Effector memory CD4-positive, alpha-beta T cell (primary cell): Measurements from ENCODE around the gene ABLIM2.

ENCODE experiments used
- DNase-seq, 3 donors: peaks; one replicate each; pipeline ENCODE4 v3.0.0-alpha.2; 2020
- H3K27ac ChIP-seq: 2 replicates; pipeline ENCODE4 v1.7.0; 2013; ENCODE audit warnings: mild to moderate bottlenecking, low read length, moderate library complexity; ENCODE audit not compliant: insufficient read depth, poor library complexity, severe bottlenecking
- H3K27me3 ChIP-seq: replicated peaks from 2 replicates; pipeline ENCODE4 v1.7.0; 2013; ENCODE audit warnings: mild to moderate bottlenecking, low read length; ENCODE audit not compliant: insufficient read depth, control insufficient read depth, poor library complexity, severe bottlenecking
- H3K36me3 ChIP-seq: 2 replicates; pipeline ENCODE4 v1.7.0; 2013; ENCODE audit warnings: mild to moderate bottlenecking, low read length, moderate library complexity; ENCODE audit not compliant: control insufficient read depth, insufficient read depth
- H3K4me1 ChIP-seq: 2 replicates; pipeline ENCODE4 v1.7.0; 2013; ENCODE audit warnings: low read length, mild to moderate bottlenecking; ENCODE audit not compliant: control insufficient read depth, insufficient read depth, poor library complexity, severe bottlenecking
- H3K4me3 ChIP-seq: 2 replicates; pipeline ENCODE4 v1.7.0; 2013; ENCODE audit warnings: low read length, low read depth, mild to moderate bottlenecking; ENCODE audit not compliant: insufficient read depth, poor library complexity, severe bottlenecking
- H3K9me3 ChIP-seq: 2 replicates; pipeline ENCODE4 v1.7.0; 2013; ENCODE audit warnings: mild to moderate bottlenecking, low read length, moderate library complexity; ENCODE audit not compliant: control insufficient read depth

ABLIM2 gene

GRCh38 chr4:8132947-8133705, 25.5 kb downstream of the ABLIM2 start:
- Histone ChIP-seq H3K27me3 (no peaks in the 10 kb centered on the region), H3K36me3 (no peaks in the 10 kb centered on the region), H3K9me3 (no peaks in the 10 kb centered on the region), H3K4me1 (no peaks in the 10 kb centered on the region), H3K4me3 (no peak overlapping the region), H3K27ac (no peak overlapping the region)
- no peak for DNase-seq

GRCh38 chr4:8132400-8132799, 26.2 kb downstream of the ABLIM2 start:
- no peaks in the 10 kb centered on the region for H3K27me3 ChIP-seq
- DNase-seq, result no peak
- no peaks in the 10 kb centered on the region for H3K4me1 ChIP-seq
- H3K36me3 ChIP-seq, result no peaks in the 10 kb centered on the region
- no peak overlapping the region for H3K27ac ChIP-seq
- no peak overlapping the region for H3K4me3 ChIP-seq
- no peaks in the 10 kb centered on the region for H3K9me3 ChIP-seq

GRCh38 chr4:8131826-8132225, 26.8 kb downstream of the ABLIM2 start:
- H3K27me3 ChIP-seq, result no peaks in the 10 kb centered on the region
- no peaks in the 10 kb centered on the region for H3K4me1 ChIP-seq
- no peak for DNase-seq
- no peaks in the 10 kb centered on the region for H3K36me3 ChIP-seq
- no peaks in the 10 kb centered on the region for H3K9me3 ChIP-seq
- H3K4me3 ChIP-seq, result no peak overlapping the region
- H3K27ac ChIP-seq, result no peak overlapping the region

- Histone ChIP-seq H3K27ac (no peak overlapping the region), H3K4me1 (no peaks in the 10 kb centered on the region), H3K27me3 (no peaks in the 10 kb centered on the region), H3K9me3 (no peaks in the 10 kb centered on the region), H3K36me3 (no peaks in the 10 kb centered on the region), H3K4me3 (no peak overlapping the region)
- no peak for DNase-seq
Measured at GRCh38 chr4:8131210-8131609, 27.4 kb downstream of the ABLIM2 start.

GRCh38 chr4:8130346-8131066, 28.1 kb downstream of the ABLIM2 start:
- no peaks in the 10 kb centered on the region for H3K4me1 ChIP-seq
- H3K36me3 ChIP-seq, result no peaks in the 10 kb centered on the region
- no peak overlapping the region for H3K4me3 ChIP-seq
- no peak for DNase-seq
- no peaks in the 10 kb centered on the region for H3K9me3 ChIP-seq
- no peaks in the 10 kb centered on the region for H3K27me3 ChIP-seq
- H3K27ac ChIP-seq, result no peak overlapping the region

DNA sequence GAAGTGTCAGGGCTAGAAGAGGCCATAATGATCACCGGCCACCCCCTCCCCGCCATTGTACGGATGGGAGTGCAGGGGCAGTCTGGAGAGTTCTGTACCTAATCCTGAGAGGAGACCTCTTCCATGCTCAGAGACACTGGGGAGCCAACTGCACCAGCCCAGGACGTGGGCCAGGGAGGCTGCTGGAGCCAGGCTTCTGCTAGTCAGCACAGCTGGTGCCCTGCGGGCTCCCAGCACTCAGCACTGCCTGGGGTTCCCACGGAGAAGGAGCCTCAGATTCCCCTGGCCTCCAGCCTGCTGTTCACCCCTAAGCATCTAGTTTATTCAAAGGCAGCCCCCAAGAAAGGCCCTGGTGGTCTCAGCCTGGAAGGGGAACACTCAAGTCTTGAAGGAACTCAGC, 28.8 kb downstream of the ABLIM2 start:
- H3K27ac ChIP-seq, result no peak overlapping the region
- H3K4me3 ChIP-seq, result no peak overlapping the region
- no peaks in the 10 kb centered on the region for H3K27me3 ChIP-seq
- DNase-seq, result no peak
- no peaks in the 10 kb centered on the region for H3K9me3 ChIP-seq
- no peaks in the 10 kb centered on the region for H3K4me1 ChIP-seq
- no peaks in the 10 kb centered on the region for H3K36me3 ChIP-seq

GRCh38 chr4:8129136-8129535, 29.5 kb downstream of the ABLIM2 start:
- Histone ChIP-seq H3K4me1 (no peaks in the 10 kb centered on the region), H3K4me3 (no peak overlapping the region), H3K27ac (no peak overlapping the region), H3K9me3 (no peaks in the 10 kb centered on the region), H3K27me3 (no peaks in the 10 kb centered on the region), H3K36me3 (no peaks in the 10 kb centered on the region)
- no peak for DNase-seq

DNA sequence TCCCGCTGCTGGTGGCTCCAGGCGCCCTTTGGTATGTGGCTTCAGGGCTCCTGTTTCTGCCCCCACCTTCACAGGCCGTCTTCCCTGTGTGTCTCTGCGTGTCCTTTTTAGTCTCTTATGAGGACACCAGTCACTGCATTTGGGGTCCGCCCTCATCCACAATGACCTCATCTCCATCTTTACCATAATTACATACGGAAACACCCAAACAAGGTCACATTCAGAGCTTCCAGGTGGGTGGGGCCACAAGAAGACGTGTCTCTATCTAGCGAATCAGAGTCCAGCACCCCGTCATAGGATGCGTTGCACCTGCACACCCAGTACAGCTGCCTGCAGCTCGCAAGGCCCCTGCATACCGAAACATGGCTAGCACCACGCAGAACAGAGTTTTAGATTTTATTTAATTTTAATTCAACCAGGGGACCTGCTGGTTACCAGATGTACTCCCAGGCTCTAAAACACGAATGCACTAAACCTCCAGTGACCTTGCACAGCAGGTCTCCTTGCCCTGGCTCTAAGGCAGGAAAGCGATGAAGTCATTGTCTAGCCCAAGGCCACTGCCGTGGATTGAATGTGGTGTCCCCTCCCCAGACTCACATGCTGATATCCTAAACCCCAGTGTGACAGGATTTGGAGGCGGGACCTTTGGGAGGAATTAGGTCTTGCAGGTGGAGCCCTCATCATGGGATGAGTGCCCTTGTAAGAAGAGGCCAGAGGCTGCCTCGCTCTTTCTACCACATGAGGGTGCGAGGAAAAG, 30.3 kb downstream of the ABLIM2 start:
- no peak overlapping the region for H3K4me3 ChIP-seq
- no peaks in the 10 kb centered on the region for H3K4me1 ChIP-seq
- no peaks in the 10 kb centered on the region for H3K27me3 ChIP-seq
- no peak for DNase-seq
- no peaks in the 10 kb centered on the region for H3K9me3 ChIP-seq
- no peaks in the 10 kb centered on the region for H3K36me3 ChIP-seq
- no peak overlapping the region for H3K27ac ChIP-seq

DNA sequence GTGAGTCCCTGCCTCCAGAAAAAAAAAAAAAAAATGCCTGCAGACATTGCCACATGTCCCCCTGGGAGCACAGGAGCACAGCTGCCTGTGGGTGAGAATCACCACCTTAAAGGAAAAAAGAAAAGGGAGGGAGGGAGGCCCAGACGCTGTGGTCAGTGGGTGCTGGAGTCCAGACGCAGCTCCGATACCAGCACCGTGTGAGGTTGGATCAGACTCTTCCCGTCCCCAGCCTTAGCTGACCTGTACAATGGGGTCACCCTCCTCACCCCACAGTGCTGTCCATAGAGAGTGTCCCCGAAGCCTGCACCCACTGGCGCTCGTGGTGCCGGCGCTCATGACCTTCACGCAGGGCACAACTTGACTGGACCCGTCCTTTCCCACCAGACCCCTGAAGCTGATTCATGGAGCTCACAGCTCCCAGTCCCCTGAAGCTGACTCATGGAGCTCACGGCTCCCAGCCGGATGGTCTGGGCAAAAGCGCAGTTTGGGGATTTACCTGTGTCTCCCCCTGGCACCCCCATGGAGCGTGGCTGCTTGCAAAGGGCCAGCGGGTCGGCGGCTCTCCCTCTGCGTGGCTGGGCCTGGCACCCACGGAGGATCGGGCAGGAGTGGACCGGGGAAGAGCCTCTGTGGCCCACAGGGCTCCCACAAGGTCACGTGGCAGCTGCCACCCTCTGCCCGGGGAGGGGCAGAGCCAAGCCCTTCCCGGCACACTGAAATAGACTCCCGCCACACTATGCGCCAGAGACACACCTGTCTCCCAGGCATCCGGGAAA, 31.4 kb downstream of the ABLIM2 start:
- H3K4me3 ChIP-seq, result no peak overlapping the region
- DNase-seq, result no peak
- no peaks in the 10 kb centered on the region for H3K27me3 ChIP-seq
- no peaks in the 10 kb centered on the region for H3K4me1 ChIP-seq
- H3K9me3 ChIP-seq, result no peaks in the 10 kb centered on the region
- no peak overlapping the region for H3K27ac ChIP-seq
- H3K36me3 ChIP-seq, result no peaks in the 10 kb centered on the region
